Stimulated activated CD8-positive, alpha-beta memory T cell treated with anti-CD3 and anti-CD28 coated beads, Interleukin-7, amount 100 ng/mL, for 1 hour (primary cell): Measurements from ENCODE around the gene CIZ1.
A peak's percentile ranks its signal among the peaks of the same experiment; 100 is the strongest.
"Not testable (repeated sequence)": the region's sequence is repeated elsewhere in the genome, so short reads cannot be mapped to it uniquely, and the experiment has no call there.

ENCODE experiments used
- DNase-seq, 2 donors: peaks; one replicate each; pipeline ENCODE4 v3.0.0-alpha.2; 2020; ENCODE audit warnings: low read depth in 2 of 2

Gene CIZ1, protein sequence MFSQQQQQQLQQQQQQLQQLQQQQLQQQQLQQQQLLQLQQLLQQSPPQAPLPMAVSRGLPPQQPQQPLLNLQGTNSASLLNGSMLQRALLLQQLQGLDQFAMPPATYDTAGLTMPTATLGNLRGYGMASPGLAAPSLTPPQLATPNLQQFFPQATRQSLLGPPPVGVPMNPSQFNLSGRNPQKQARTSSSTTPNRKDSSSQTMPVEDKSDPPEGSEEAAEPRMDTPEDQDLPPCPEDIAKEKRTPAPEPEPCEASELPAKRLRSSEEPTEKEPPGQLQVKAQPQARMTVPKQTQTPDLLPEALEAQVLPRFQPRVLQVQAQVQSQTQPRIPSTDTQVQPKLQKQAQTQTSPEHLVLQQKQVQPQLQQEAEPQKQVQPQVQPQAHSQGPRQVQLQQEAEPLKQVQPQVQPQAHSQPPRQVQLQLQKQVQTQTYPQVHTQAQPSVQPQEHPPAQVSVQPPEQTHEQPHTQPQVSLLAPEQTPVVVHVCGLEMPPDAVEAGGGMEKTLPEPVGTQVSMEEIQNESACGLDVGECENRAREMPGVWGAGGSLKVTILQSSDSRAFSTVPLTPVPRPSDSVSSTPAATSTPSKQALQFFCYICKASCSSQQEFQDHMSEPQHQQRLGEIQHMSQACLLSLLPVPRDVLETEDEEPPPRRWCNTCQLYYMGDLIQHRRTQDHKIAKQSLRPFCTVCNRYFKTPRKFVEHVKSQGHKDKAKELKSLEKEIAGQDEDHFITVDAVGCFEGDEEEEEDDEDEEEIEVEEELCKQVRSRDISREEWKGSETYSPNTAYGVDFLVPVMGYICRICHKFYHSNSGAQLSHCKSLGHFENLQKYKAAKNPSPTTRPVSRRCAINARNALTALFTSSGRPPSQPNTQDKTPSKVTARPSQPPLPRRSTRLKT

DNA sequence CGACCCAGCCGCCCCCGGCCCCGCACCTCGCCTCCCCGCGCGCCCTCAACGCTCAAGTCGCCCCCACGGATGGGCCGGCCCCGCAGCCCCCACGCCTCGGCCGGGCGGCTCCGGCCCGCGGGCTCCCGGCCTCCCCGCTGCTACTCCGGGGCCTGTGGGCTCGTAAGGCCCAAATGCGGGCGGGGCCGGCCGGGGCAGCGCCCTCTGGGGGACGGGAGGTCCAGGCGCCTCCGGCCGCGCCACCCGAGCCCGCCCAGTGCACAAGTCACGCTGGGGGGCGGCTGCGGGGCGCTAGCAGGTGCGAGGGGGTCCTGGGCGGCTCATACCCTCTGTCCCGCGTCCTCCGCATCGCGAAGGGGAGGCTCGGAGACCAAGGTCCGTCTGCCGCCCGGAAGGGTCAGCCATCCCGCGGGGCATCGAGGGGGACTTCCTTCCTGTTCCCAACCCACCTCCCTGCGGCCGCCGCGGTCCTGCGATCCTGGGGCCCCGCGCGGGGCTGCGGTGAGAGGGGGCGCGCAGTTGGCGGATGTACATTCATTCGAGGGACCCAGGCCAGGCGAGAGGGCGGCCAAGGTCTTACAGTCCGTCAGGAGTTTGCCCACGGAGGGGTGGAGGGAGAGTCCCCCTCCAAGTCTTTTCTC lies at the start of gene CIZ1:
Gene CIZ1, minus strand, starts transcription at position 167 of the 641 bp plus-strand sequence. CDS start 715 bp downstream, outside the sequence.
- DNase-seq: peak; percentile 51 to 54

DNA sequence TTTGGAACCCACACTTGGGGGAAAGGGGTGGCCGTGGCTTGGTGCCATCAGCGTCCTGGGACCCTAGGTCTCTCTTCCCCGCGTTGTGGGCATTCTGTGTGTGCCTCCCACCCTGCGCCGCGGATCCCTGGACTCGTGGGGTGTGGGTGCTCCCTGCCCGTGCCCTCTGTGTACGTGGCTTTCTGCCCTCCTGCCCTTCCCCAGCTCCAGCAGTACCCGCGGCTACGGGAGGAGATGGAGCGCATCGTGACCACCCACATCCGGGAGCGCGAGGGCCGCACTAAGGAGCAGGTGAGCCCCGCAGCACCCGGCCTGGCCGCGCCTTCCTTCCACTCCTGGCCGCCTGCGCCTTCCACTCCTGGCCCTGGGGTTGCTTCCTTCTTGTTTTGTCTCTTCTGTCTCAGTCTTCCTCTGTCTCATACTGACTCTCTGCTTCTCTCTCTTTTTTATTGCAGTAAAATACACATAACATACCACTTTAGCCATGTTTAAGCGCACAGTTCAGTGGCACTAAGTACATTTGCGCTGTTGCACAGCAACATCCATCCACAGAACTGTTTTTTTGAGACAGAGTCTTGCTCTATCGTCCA lies 42.5 kb upstream of the CIZ1 start:
- no peak for DNase-seq

DNA sequence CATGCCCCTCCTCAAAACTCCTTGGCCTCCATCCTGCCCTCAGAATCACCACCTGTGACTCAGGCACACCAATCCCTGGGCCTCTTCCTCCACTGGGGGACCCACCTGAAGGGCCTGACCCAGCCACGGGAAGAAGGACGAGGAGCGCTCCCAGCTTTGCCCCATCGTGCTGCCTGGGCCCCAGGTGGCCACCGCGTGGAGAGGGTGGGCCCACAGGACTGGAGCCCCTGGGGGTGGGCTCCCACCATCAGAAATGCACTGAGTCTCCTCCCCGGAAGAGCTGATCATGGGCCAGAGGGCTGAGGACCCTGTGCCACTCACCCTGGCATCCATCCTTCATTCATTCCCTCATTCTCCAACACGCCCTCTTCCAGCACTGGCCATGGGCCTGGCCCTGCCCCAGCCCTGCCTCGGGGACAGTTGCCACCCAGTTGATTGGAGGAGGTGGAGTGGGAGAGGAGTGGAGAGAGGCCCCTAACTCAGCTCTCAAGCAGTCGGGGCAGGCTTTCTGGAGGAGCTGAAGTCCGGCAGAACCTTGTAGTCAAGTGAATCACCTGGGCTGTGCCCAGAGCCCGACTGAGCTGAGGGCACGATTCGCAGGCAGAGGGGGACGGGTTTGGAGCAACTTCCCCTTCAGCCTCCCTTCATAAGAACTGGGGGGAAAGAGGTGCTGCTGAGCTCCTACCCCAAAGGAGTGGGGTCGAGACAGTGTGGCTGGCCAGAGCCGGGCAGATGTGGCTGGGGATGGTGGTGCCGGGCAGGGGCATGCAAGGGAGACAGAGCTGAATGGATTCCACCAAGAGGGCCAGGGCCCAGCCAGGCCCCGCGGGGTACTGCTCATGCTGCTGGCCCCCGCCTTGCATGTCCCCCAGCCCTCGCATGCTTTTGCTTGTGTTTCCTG lies 41.4 kb upstream of the CIZ1 start:
- DNase-seq: no peak

DNA sequence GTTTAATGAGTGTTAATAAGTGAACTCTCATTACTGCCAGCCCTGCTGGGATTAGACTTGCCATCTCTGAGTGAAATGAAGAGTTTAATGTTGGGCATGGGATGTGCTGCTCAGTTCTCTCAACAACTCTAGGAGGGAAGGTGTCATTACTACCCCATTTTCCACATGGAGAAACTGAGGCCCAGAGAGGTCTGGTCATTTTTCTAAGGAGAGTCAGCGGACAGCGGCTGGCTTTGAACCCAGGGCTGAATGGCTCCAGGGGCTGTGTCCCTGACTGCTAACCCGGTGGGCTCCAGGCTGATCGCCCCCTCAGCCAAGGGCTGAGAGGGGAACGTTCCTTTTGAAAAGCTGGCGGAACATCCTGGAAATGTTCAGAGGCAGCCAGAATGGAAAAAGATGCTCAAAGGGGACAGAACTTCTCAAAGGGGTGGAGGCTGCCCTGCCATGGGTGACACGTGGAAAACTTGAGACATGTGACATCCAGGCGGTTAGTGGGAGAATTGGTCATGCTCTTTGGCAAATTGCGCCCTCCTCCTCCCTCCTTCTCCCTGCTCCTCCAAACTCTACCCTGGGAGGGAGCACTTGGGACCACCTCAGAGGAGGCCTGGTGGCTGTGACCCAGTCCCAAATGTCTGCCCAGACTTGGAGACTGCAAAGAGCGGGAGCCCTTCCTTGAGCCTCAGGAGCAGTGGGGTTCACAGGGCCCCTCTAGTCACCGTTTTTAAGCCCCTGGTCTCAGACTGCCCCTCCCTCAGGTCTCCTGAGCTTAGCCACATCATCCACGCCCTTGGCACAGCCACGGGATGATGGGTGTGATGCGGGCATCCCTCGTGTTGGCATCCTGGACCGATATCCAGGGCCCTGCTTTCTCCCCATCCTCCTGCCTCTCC lies 40.5 kb upstream of the CIZ1 start:
- no peak for DNase-seq

DNA sequence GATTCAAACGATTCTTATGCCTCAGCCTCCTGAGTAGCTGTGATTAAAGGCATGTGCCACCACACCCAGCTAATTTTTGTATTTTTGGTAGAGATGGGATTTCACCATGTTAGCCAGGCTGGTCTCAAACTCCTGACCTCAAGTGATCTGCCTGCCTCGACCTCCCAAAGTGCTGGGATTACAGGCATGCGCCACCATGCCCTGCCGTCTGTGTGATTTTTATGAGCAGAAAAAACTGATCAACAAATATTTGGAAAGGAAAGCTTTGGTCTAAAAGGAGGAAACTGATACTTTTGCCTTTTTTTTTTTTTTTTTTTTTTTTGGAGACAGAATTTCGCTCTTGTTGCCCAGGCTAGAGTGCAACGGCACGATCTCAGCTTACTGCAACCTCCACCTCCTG lies 39.5 kb upstream of the CIZ1 start:
- DNase-seq: not testable (repeated sequence)

DNA sequence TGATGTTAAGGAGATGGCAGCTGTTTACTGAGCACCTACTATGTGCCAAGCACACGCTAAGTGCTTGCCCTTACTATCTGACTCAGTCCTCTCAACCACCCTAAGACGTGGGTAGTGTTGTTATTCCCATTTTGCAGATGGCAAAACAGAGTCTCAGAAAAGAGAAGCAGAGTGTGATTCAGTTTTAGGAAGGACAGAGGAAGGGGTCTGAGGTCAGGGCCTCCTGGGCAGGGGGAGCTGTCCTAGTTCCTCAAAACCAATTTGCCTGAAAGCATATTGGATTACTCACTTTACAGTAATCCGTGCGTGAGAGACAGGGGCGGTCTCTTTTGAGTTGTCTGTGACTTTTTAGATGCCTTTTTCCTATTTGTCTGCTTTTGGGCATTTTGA lies 35.0 kb upstream of the CIZ1 start:
- DNase-seq: no peak

DNA sequence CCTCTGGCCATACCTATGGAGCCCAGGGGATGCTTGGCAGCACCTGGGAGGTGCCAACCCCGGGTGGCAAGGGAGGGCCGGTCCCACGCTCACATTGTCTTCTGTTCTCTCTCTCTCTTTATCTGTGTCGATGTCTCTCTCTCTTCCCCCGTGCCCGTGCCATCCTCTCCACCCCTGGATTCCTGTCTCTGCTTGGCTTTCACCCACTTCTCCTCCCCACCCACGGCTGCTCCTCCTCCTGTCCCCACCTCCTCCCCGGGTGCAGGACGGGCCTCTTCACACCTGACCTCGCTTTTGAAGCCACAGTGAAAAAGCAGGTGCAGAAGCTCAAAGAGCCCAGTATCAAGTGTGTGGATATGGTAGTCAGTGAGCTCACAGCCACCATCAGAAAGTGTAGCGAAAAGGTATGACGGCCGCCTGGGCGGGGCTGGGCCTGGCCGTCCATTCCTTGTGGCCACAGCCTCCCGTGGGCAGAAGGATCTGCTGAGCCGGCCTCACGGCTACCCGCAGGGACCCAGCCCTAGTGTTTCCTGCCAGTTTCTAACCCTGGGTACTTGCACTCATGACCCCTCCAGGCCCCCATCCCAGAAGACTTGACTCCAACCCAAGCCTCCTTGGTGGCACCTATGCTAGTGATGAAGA lies 34.5 kb upstream of the CIZ1 start:
- no peak for DNase-seq

DNA sequence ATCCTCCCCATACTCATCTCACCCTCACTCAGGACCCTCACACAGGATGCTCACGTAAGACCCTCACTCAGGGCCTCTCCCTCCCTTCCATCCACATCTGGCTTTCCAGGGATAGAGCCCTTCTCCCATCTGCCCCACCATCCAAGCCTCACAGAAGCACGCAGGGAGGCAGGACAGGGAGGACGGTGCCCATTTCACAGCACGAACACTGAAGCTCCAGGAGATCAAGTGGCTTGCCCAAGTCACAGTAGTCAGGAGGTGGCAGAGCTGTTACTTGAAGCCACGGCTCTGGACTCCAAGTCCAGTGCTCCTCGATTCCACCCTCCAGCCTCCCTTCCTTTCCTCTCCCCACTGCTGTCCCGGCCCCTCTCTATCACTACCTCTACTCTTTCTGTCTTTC lies 33.5 kb upstream of the CIZ1 start:
- DNase-seq: no peak

DNA sequence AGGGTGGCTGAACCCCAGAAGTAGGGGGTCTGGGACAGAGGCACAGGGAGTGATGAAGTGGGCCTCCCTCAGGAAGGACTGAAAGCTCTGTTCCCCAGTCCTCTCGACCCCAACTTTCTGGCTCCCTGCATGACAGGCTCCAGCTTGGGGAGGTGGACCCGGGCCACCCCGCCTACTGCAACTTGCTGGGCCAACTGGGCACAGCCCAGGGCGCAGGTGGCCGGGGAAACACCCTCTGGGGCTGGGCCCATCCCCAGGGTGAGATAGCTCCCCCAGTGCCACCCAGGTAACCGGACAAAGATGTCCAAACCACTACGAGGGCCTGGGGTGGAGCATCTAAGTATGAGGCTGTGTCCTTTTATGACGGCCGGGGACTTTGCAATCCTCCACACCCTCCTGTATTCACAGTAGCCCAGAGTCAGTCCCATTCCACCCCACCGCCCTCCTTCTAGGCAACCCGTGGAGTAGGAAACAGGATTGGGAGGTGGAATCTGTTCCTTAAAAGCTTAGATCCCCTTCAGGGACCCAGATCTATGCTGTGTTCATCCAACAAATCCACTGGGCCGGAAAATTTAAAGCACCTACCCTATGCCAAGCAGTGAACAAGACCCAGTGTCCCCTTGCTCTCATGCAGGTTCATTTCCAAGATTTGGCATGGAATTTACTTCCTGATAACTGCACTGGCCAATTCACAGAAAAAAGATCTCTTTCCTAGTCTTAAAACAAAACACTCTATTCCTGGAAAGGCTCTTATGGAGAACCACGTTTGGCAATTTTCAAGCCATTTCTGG lies 31.7 kb upstream of the CIZ1 start:
- DNase-seq: no peak

DNA sequence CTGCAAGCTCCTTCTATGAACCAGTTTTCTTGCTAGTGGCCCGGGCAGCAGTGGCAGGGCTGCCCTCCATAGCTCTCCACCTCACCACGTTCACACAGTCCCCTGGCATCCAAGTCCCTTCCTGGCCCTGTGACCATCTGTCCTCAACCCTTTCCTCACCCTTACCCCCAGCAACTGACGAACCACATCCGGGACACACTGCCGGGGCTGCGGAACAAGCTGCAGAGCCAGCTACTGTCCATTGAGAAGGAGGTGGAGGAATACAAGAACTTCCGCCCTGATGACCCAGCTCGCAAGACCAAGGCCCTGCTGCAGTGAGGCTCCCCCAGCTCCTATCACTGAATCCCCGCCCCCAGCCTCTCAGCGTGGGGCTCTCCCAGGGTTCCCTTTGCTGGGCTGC lies 30.7 kb upstream of the CIZ1 start:
- no peak for DNase-seq

DNA sequence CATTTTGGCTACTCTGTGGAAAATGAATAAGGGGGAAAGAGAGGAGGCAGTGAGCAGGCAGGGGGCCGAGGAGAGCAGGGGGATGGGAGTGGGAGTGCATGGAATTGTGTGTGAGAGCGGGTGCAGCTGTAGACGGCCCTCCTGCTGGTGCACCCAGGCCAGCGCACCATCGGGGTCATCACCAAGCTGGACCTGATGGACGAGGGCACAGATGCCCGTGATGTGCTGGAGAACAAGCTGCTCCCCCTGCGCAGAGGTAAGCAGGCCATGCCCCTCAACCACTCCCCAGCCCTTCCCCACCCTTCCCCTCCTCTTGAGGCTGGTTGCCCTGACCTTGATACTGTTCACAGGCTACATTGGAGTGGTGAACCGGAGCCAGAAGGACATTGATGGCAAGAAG lies 28.5 kb upstream of the CIZ1 start:
- DNase-seq: no peak

DNA sequence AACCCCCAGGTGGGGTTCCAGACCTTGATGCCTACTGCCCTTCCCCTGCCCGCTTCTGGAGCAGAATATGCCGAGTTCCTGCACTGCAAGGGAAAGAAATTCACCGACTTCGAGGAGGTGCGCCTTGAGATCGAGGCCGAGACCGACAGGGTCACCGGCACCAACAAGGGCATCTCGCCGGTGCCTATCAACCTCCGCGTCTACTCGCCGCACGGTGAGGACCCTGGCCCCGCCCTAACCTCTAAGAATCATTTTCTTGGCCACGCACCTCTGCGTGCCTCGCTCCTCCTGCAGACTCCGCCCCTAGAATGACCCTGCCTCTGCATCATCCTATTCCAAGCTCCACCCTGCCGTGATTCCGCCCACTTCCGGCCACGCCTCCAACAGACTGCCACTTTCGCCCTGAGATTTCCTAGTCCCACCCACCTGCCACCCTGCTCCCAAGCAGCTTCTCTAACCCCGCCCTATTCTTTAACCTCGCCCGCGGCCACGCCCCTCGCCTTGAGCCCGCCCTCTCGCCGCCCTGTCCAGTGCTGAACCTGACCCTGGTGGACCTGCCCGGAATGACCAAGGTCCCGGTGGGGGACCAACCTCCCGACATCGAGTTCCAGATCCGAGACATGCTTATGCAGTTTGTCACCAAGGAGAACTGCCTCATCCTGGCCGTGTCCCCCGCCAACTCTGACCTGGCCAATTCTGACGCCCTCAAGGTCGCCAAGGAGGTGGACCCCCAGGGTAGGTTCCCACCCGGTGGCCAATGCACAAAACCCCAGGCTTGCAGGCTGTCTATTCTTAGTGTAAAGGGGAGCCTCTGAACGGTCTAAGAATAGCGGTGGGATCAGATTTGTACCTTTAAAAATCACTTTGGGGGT lies 27.4 kb upstream of the CIZ1 start:
- peak; percentile 66 to 83 for DNase-seq

DNA sequence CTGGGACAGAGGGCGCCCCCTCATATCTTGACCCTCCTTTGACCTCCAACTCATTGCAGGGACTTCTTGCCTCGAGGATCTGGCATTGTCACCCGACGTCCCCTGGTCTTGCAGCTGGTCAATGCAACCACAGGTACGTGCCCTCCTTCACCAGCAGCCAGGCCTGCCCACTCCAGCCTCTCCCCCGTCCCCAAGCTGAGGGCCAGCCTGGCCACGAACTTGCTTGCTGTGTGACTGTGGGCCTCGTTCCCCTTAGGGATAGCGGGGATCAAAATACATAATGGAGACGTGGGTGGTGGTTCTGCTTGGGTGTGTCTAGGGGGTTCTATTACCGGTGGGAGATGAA lies 26.8 kb upstream of the CIZ1 start:
- no peak for DNase-seq

DNA sequence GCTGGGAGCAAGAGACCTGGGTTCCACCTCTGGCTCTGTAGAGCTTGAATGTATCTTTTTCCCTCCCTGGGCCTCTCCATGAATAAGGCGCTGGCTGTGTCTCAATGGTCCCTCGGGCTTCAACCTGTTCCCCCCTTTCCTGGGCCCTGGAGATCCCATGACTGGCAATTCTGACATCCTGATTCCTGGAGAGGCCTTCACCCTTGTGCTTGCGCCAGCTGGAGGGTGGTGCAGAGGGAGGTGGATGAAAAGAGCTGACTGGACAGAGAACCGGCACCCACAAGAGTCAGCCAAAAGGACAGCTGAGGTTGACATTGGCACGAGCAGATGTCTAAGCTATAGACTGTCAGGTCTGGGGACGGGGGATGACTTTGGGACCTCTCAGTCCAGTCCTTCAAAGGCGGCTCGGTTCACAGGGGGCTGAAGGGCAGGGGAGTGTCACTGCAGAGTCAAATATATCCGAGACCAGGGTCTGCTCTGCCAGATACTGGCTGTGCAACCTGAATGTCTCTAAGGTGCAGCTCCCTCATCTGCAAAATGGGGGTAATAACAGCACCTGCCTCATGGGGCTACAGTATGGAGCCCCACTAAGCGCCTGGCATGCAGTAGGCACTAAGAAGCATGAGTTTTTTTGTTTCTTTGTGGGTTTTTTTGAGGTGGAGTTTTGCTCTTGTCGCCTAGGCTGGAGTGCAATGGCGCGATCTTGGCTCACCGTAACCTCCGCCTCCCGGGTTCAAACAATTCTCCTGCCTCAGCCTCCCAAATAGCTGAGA lies 25.6 kb upstream of the CIZ1 start:
- no peak for DNase-seq

DNA sequence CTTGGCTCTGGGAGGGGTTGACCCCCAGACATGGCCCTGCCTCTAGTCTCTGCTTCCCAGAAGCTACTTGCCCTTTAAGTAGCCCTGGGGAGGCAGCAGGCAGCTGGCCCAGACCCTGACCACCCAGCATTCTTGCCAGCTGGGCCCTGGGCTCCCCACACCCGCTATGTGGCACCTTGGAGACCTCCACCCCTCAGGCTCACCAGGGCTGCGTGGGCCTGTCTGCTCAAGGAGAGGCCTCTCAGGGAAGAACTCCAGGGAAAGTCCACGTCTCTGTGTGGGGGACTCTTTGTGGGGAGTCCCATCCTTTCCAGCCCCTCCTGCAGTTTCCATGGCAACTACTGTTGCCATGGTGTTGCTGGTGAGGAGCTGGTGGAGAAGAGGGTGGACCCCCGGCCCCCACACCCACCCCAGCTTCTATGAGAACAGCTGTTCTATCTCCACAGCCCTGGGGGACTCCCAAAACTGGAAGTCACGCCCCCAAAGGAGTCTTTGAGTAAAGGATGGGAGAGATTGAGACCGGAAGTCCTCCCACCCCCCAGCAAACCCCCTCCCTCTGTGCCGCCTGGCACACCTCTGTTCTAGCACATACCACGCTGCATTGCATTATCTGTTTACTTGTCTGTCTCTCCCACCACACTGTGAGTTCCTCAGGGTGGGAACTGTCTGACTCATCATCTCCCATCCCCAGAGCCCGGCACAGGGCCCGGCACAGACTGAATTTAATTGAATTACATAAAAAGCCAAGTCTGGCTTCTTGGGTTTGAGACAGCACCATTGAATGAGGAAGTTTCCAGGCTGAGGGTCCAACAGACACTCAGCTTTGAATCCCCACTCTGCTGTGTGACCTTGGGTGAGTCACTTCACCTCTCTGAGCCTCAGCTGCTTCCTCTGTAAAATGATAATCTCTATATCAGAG lies 24.4 kb upstream of the CIZ1 start:
- DNase-seq: no peak
